ENCODE measurements around the gene ARFGEF3. TPM values are rescaled to one million over a fixed set of nuclear protein-coding genes. Genes with fewer than 3 reads are reported as not detected.
"Not testable (repeated sequence)": the region's sequence is repeated elsewhere in the genome, so short reads cannot be mapped to it uniquely, and the experiment has no call there.

ARFGEF3 gene
- polyA plus RNA-seq: 1 to 10 TPM in 2 of 3 donors, under 1 TPM in 1; 0.45 to 5.3 (median 1.2) TPM

DNA sequence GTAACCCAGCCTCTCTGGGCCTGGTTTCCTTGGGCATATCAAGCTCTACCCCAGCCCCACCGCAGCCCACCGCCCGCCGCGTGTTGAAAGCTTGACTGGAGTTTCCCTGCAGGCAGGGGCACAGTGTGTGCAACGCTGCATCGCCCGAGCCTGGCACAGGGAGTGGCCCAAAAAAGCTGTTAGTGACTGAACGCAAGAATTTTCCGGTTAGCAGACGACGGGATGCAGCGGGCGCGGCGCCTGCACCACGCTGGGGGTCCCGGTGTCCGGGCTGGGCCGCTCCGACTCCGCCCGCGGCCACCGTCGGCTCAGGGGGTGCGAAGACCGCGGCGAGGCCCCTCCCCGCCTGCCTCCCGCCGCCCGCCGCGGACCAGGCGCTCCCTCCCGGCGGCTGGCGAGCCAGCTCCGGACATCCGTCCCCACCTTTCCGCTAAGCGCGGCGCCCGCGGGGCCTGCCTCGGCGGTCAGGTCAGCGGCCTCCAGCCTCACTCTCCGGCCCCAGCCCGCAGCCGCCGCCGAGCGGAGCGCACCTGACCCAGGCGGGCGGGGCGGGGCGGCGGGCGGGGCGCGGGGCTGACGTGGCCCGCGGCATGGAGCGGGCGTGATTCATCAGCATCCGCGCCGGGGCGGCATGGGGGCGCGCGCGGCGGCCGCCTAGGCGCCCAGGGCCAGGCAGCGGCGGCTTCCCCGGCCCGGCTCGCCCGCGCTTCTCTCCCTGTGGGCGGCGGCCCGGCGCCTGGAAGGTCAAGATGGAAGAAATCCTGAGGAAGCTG lies at the start of gene ARFGEF3:
ARFGEF3 (plus strand) TSS at position 602 of the 773 bp plus-strand sequence; CDS start at position 750, 148 bp downstream.
- WGBS, 3 donors: 0 to 1% (median 1%) methylated on average over 66 to 93 of the region's 93 CpGs
- H3K27ac ChIP-seq (ENCODE audit: low read depth, low read length): no peak within 1 kb of the TSS

DNA sequence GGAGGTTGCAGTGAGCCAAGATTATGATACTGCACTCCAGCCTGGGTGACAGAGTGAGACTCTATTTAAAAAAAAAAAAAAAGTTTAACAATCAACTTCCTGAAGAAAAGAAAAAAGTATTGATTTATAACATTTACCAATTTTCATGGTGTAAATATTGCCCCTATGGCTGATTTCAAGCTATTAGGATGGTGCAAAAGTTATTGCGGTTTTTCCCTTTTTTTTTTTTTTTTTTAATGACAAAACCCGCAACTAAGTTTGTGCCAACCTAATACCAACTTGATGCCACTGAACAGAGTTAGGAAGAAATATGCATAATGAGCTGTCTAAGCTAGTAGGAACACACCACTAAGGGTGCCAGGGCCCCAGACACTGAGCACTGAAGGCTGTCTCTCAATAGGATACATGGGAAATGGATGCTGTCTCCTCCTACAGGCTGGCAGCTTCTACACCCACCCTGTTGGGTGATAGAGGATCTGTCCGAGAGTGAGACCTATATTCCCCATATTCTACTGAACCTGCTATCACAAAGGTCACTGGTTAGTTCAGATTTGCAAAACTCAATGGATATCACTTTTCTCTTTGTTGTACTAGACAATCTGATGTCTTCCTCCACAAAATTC lies 48.0 kb upstream of the ARFGEF3 start:
- no peak overlapping the region for H3K27ac ChIP-seq (ENCODE audit: low read depth, low read length)
- WGBS, 3 donors: 72 to 89% (median 78%) methylated on average over 3 of the region's 3 CpGs

- 24 to 52% (median 38%) methylated on average over 7 of the region's 7 CpGs for WGBS, 3 donors
- H3K27ac ChIP-seq (ENCODE audit: low read depth, low read length): no peak overlapping the region
Observed at GRCh38 chr6:138115201-138115600, 46.5 kb upstream of the ARFGEF3 start.

- 20 to 23% (median 20%) methylated on average over 13 of the region's 13 CpGs for WGBS, 3 donors
- no peak overlapping the region for H3K27ac ChIP-seq (ENCODE audit: low read depth, low read length)
Observed at GRCh38 chr6:138115877-138116660, 45.7 kb upstream of the ARFGEF3 start.

GRCh38 chr6:138116661-138116999 lies 45.1 kb upstream of the ARFGEF3 start:
- WGBS, 3 donors: 63 to 74% (median 73%) methylated on average over 3 of the region's 3 CpGs
- H3K27ac ChIP-seq (ENCODE audit: low read depth, low read length): no peak overlapping the region

- 84 to 91% (median 88%) methylated on average over 8 of the region's 8 CpGs for WGBS, 3 donors
- no peak overlapping the region for H3K27ac ChIP-seq (ENCODE audit: low read depth, low read length)
Observed at GRCh38 chr6:138117376-138117914, 44.3 kb upstream of the ARFGEF3 start.

DNA sequence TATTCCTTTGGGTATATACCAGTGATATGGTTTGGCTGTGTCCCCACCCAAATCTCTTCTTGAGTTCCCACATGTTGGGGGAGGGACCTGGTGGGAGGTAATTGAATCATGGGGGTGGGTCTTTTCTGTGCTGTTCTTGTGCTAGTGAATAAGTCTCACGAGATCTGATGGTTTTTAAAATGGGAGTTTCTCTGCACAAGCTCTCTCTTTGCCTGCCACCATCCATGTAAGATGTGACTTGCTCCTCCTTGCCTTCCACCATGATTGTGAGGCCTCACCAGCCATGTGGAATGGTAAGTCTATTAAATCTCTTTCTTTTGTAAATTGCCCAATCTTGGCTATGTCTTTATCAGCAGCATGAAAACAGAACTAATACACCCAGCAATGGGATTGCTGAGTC lies 42.5 kb upstream of the ARFGEF3 start:
- H3K27ac ChIP-seq (ENCODE audit: low read depth, low read length): not testable (repeated sequence)
- WGBS, 3 donors: 88 to 95% (median 88%) methylated on average over 1 of the region's 1 CpG

DNA sequence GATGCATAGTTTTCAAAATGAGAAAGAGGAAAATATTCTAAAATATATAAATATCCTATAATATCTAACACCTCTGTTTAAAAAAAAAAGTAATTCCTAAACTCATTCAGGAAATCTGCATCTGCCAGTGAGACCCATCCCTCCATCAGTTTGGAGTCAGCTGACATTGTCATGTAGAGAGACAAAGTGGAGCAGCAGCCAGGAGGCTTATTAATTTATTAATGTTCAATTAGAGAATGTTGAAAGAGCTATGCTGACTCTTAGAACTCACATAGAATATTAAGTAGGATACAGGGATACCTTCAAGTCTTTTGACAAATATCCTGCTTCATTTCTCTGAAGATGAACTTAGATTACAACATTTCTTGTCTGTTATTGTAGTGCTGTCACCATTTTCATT lies 41.8 kb upstream of the ARFGEF3 start:
- H3K27ac ChIP-seq (ENCODE audit: low read depth, low read length): no peak overlapping the region

DNA sequence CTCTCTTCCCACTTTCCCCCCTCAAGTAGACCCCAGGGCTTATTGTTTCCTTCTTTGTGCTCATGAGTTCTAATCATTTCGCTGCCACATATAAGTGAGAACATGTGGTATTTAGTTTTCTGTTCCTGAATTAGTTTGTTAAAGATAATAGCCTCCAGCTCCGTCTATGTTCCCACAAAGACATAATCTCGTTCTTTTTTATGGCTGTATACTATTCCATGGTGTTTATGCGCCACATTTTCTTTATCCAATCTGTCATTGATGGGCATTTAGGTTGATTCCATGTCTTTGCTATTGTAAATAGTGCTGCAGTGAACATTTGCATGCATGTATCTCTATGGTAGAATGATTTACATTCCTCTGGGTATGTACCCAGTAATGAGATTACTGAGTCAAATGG lies 37.6 kb upstream of the ARFGEF3 start:
- WGBS, 3 donors: 87 to 93% (median 91%) methylated on average over 4 of the region's 4 CpGs
- H3K27ac ChIP-seq (ENCODE audit: low read depth, low read length): no peak overlapping the region

DNA sequence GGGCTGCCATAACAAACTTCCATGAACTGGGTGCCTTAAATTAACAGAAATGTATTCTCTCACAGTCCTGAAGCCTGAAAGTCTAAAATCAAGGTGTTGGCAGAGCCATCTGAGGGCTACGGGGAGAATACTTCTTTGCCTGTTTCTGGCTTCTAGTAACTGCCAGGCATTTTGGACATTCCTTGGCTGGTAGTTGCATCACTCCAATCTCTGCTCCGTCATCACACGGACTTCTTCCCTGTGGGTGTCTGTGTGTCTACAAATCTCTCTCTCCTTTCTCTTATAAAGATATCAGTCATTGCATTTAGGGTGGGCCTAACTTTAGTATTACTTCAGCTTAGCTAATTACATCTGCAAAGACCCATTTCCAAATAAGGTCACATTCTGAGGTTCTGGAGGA lies 33.6 kb upstream of the ARFGEF3 start:
- H3K27ac ChIP-seq (ENCODE audit: low read depth, low read length): no peak overlapping the region
- WGBS, 3 donors: 78 to 89% (median 80%) methylated on average over 3 of the region's 3 CpGs

- WGBS, 3 donors: 89 to 95% (median 95%) methylated on average over 8 of the region's 8 CpGs
- no peak overlapping the region for H3K27ac ChIP-seq (ENCODE audit: low read depth, low read length)
Observed at GRCh38 chr6:138129190-138129589, 32.5 kb upstream of the ARFGEF3 start.

DNA sequence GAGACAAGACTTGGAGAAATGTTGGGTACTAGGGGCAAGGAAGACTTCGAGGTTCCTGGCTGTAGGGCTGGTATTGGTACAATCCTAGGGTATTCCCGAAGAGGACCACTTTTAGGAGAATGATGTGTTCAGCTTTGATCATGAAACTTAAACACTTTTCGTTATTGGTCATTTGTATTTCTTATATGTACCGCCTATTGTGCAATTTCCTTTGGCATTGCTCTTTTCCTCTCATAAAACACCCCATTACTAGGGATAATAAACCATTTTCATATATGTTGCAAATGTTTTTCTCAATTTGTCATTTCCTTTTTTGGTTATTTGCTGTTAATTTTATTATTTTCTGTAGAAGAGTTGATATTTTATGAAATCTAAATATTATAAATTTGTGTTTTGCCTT lies 18.9 kb upstream of the ARFGEF3 start:
- WGBS, 3 donors: 64 to 91% (median 78%) methylated on average over 4 of the region's 4 CpGs
- H3K27ac ChIP-seq (ENCODE audit: low read depth, low read length): no peak overlapping the region

GRCh38 chr6:138145402-138145801 lies 16.3 kb upstream of the ARFGEF3 start:
- WGBS, 3 donors: 85 to 93% (median 86%) methylated on average over 3 of the region's 3 CpGs
- H3K27ac ChIP-seq (ENCODE audit: low read depth, low read length): no peak overlapping the region

DNA sequence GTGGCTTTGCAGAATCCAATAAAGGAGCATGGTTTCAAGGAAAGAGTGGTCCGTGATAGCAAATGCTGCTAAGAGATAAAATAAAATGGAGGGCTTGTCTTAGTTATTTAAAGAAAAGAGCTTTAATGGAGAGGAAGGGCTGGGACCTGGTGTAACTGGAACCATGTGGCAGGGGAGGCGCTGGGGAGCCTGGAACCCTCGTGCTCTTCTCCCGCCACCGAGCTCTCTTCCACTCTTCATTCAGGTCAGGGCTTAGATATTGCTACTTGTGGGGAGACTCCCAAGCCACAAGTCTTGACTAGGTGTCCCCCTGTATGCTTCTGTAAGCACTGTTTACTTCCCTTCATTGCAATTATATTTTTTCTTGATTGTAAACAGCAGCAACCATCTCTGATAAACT lies 15.2 kb upstream of the ARFGEF3 start:
- whole genome bisulfite sequencing, 3 donors: 88 to 90% (median 89%) methylated on average over 5 of the region's 5 CpGs
- no peak overlapping the region for H3K27ac ChIP-seq (ENCODE audit: low read depth, low read length)

DNA sequence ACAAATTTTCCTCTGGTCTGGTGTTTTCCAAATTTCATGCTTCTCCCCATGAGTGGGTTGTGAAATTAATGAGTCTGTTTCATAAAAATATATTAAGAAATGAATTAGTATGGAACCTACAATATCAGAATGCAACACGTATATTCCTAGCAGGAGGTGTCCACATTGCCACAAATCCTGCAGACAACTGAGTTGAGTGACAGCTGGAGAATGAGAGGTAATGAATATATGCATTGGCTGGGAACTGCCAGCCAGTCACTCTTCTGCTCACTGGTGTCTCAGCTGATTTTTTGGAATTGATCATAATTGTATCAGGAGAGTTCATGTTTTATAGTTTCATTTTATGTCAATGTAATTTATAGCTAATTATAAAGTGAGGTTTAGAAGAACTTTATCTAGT lies 6.3 kb upstream of the ARFGEF3 start:
- H3K27ac ChIP-seq (ENCODE audit: low read depth, low read length): no peak overlapping the region
- 76 to 83% (median 80%) methylated on average over 1 of the region's 1 CpG for WGBS, 3 donors

DNA sequence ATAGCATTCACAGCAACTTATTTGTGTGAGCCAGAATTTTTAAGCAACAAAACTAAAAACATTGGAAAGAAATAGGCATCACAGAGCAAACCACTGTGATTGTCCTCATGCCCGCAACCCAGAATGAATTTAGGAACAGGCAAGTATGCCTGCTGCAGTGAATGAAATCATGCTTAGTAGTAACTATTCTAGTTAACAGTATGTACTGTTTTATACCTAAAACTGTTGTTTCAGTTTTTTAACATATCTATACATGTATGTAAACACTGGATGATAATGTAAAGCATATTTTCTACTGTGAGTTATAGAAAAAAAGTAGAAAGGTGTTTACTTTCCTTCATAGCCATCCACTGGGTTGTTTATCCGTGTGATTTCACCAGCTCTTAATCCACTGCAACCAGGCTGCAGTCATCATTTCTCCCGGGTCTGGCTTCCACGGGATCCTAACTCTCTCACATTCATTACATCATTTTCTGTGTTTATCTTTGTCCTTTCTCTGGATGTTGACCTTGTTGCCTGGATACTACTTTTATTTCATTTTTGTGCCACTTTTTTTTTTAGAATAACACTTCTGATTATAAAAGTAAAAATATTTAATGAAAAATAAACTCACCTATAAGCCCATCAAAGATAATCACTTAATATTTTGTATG lies 3.6 kb upstream of the ARFGEF3 start:
- 48 to 73% (median 49%) methylated on average over 4 of the region's 4 CpGs for WGBS, 3 donors
- no peak overlapping the region for H3K27ac ChIP-seq (ENCODE audit: low read depth, low read length)

DNA sequence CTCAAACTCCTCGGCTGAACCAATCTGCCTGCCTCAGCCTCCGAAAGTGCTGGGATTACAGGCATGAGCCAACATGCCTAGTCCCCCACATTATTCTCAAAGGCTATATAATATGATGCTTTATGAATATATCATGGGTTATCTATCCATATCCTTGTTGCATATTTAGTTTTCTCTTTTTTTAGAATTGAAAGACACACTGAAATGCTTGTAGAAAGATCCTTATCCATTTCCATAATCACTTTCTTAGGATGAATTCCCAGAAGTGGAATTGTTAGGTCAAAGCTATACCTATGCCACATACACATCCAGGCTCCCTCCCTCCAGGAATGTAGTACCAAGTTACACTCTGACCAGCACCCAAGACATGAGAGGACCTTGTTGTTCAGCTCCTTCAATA lies 2.5 kb upstream of the ARFGEF3 start:
- H3K27ac ChIP-seq (ENCODE audit: low read depth, low read length): no peak overlapping the region
- WGBS, 3 donors: 93 to 98% (median 96%) methylated on average over 2 of the region's 2 CpGs

DNA sequence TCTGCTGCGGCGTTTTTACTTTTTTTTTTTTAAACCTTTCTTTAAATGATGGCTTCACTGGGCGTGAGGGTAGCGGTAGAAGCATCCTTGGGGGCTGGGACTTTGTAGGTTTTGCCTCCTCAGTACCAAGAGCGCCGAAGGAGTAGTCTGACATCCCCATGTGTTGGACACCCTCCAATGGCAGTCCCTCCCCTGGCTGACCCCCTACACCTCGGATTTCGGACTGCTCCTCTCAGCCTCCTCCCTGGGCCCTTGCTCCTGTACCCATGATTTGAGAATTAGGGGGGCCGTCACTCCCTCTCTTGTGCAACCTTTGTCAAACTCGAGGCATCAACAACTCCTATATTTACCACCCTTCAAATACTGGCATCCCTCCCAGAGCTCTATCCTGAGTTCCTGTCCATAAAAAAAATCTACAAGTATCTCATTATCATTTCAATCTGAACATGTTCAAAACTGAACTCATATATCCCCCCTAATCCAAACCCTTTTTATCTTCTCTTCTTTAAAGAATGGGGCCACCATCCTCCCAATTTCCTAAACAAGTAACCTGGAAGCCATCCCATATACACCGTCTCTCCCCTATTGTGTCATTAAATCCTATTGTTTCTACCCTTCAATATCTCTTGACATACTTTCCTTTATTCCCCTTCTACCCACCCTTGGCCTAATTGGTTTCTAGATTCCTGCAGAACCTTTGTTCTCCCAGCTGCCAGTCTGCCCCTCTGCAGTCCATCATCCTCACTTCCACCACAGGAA lies 1.2 kb upstream of the ARFGEF3 start:
- no peak overlapping the region for H3K27ac ChIP-seq (ENCODE audit: low read depth, low read length)

More for the DNA sequence above, 1.2 kb upstream of the ARFGEF3 start:
- 78 to 80% (median 80%) methylated on average over 11 of the region's 11 CpGs for WGBS, 3 donors

Data from adipose tissue (tissue), 3 donors.